PC-3 (cell line): Measurements from ENCODE around the gene TNFAIP3. TPM values are rescaled to one million over a fixed set of nuclear protein-coding genes. Genes with fewer than 3 reads are reported as not detected.

Source experiments
- ATAC-seq: fragments of 200-7000 bp; cut with Tn5 transposase; 2 replicates; pipeline ENCODE4 v1.9.1; 2020; ENCODE audit warnings: mild to moderate bottlenecking, moderate library complexity
- BruUV-seq: library from RNA; stranded (reverse); fragments of 400-500 nt; replicated peaks from 2 replicates; lab custom pipeline; 2021; lab: Mats Ljungman, UMichigan
- CTCF ChIA-PET: fragments of 300-600 bp; sonication (Branson Sonifier 250); formaldehyde crosslinking; loops from one replicate; lab custom pipeline; 2022; ENCODE audit warnings: antibody characterized with exemption; lab: Charles Lee
- POLR2A ChIA-PET: fragments of 300-600 bp; sonication (Branson Sonifier 250); formaldehyde crosslinking; loops from one replicate; lab custom pipeline; 2022; ENCODE audit warnings: antibody characterized with exemption; ENCODE audit not compliant: unreplicated experiment; lab: Charles Lee
- DNase-seq: peaks from one replicate; pipeline ENCODE4 v3.0.0-alpha.2; 2015
- H2AFZ ChIP-seq: fragments of 300-600 bp; sonication (generic); 2 replicates; pipeline ENCODE4 v1.6.0; 2016; ENCODE audit warnings: antibody characterized with exemption, low read length
- H3F3A ChIP-seq: fragments of 300-600 bp; sonication (generic); one replicate; pipeline ENCODE4 v1.6.0; 2017; ENCODE audit warnings: antibody characterized with exemption, low read length, control low read depth, mild to moderate bottlenecking; ENCODE audit not compliant: unreplicated experiment
- H3K27ac ChIP-seq: fragments of 300-600 bp; sonication (generic); 2 replicates; pipeline ENCODE4 v1.5.1; 2016; ENCODE audit warnings: mild to moderate bottlenecking, low read length
- H3K27me3 ChIP-seq: fragments of 300-600 bp; sonication (generic); 2 replicates; pipeline ENCODE4 v1.6.1; 2016; ENCODE audit warnings: low read length, mixed read lengths
- H3K36me3 ChIP-seq: fragments of 300-600 bp; sonication (generic); 2 replicates; pipeline ENCODE4 v1.6.1; 2016; ENCODE audit warnings: low read depth, mixed run types, low read length, mixed read lengths
- H3K4me1 ChIP-seq: fragments of 300-600 bp; sonication (generic); 2 replicates; pipeline ENCODE4 v1.5.1; 2016; ENCODE audit warnings: low read length; ENCODE audit not compliant: insufficient read depth
- H3K4me2 ChIP-seq: fragments of 300-600 bp; sonication (generic); 2 replicates; pipeline ENCODE4 v1.6.0; 2016; ENCODE audit warnings: low read length
- H3K4me3 ChIP-seq: fragments of 300-600 bp; sonication (generic); 2 replicates; pipeline ENCODE4 v1.5.1; 2016; ENCODE audit warnings: mild to moderate bottlenecking, low read length, mixed read lengths
- H3K79me2 ChIP-seq: fragments of 300-600 bp; sonication (generic); 2 replicates; pipeline ENCODE4 v1.6.1; 2017; ENCODE audit warnings: low read length, mixed read lengths
- H3K9ac ChIP-seq: fragments of 300-600 bp; sonication (generic); 2 replicates; pipeline ENCODE4 v1.6.0; 2016; ENCODE audit warnings: mild to moderate bottlenecking, low read length
- H3K9me2 ChIP-seq: fragments of 300-600 bp; sonication (generic); replicated peaks from 2 replicates; pipeline ENCODE4 v1.6.1; 2016; ENCODE audit warnings: mixed run types, low read length, mixed read lengths
- H3K9me3 ChIP-seq: fragments of 300-600 bp; sonication (generic); 2 replicates; pipeline ENCODE4 v1.6.1; 2016; ENCODE audit warnings: low read length, mixed read lengths
- H4K20me1 ChIP-seq: fragments of 300-600 bp; sonication (generic); 2 replicates; pipeline ENCODE4 v1.6.1; 2016; ENCODE audit warnings: low read length, mixed read lengths
- EZH2 ChIP-seq: fragments of 300-600 bp; sonication (generic); IDR thresholded peaks from one replicate; pipeline ENCODE4 v1.6.1; 2017; ENCODE audit warnings: antibody characterized with exemption, mild to moderate bottlenecking, low read length; ENCODE audit not compliant: unreplicated experiment
- EZH2phosphoT487 ChIP-seq: fragments of 300-600 bp; sonication (generic); IDR thresholded peaks from 2 replicates; pipeline ENCODE4 v1.6.1; 2018; ENCODE audit warnings: mild to moderate bottlenecking, antibody characterized with exemption, low read length, borderline replicate concordance
- intact Hi-C: fragments of 100-400 bp; cut with micrococcal nuclease; formaldehyde crosslinking; loops from 2 replicates; pipeline ENCODE4 v1.9.0; 2023
- total RNA-seq: library from RNA; depleted of rRNA; stranded (reverse); fragments of >200 nt; gene quantifications from 2 replicates; pipeline ENCODE4 v1.2.3, GENCODE V29; 2014
- TF ChIP-seq, protein P1 (sequence below): fragments of 300-600 bp; sonication (generic); conservative IDR thresholded peaks from 2 replicates; pipeline ENCODE4 v1.5.1; 2017; ENCODE audit warnings: antibody characterized with exemption, low read depth, mild to moderate bottlenecking, low read length

The TNFAIP3 gene
- total RNA-seq, 1 experiment from 2014 or later = 21.9 TPM

DNA sequence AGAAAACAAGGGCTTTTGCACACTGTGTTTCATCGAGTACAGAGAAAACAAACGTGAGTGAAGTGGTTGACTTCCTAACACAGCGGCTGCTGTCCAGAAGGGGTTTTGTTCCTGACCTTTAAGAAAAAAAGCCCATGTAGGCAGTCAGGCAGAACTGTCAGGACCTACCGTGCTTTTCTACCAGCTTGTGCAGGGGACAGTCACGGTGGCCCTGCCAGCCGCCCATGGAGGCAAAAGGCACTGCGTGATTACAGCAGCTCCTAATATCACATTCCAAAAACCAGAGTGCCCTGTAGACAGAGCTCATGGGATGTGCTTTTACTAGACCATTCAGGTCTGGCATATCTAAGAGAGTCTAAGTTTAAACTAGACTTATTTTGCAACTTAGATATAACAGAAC is 12.2 kb downstream of the TNFAIP3 start:
- Histone ChIP-seq H3K27me3 (no peaks in the 10 kb centered on the region), H3K9ac (no peak overlapping the region), H3F3A (no peaks in the 10 kb centered on the region), H3K4me3 (no peak overlapping the region), H3K4me1 (no peaks in the 10 kb centered on the region), H4K20me1 (no peaks in the 10 kb centered on the region), H3K9me2 (no peaks in the 10 kb centered on the region), H3K4me2 (no peak overlapping the region), H3K9me3 (no peaks in the 10 kb centered on the region), H3K36me3 (peaks cover 33% of the 10 kb centered on the region), H3K27ac (no peak overlapping the region), H2AFZ (no peak overlapping the region), H3K79me2 (0 out of 2 replicates have a peak, but pooled peaks cover 4% of the 10 kb centered on the region)
- DNase-seq (no peak), ATAC-seq (no peak)
- no peak for TF ChIP-seq EZH2
- no peak for TF ChIP-seq EZH2phosphoT487
- TF ChIP-seq, protein P1, sequence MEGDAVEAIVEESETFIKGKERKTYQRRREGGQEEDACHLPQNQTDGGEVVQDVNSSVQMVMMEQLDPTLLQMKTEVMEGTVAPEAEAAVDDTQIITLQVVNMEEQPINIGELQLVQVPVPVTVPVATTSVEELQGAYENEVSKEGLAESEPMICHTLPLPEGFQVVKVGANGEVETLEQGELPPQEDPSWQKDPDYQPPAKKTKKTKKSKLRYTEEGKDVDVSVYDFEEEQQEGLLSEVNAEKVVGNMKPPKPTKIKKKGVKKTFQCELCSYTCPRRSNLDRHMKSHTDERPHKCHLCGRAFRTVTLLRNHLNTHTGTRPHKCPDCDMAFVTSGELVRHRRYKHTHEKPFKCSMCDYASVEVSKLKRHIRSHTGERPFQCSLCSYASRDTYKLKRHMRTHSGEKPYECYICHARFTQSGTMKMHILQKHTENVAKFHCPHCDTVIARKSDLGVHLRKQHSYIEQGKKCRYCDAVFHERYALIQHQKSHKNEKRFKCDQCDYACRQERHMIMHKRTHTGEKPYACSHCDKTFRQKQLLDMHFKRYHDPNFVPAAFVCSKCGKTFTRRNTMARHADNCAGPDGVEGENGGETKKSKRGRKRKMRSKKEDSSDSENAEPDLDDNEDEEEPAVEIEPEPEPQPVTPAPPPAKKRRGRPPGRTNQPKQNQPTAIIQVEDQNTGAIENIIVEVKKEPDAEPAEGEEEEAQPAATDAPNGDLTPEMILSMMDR = no peak
- no TSS peak for BruUV-seq
- CTCF ChIA-PET = no interaction called here
- POLR2A ChIA-PET = no interaction called here
- intact Hi-C loops = no loop called here

DNA sequence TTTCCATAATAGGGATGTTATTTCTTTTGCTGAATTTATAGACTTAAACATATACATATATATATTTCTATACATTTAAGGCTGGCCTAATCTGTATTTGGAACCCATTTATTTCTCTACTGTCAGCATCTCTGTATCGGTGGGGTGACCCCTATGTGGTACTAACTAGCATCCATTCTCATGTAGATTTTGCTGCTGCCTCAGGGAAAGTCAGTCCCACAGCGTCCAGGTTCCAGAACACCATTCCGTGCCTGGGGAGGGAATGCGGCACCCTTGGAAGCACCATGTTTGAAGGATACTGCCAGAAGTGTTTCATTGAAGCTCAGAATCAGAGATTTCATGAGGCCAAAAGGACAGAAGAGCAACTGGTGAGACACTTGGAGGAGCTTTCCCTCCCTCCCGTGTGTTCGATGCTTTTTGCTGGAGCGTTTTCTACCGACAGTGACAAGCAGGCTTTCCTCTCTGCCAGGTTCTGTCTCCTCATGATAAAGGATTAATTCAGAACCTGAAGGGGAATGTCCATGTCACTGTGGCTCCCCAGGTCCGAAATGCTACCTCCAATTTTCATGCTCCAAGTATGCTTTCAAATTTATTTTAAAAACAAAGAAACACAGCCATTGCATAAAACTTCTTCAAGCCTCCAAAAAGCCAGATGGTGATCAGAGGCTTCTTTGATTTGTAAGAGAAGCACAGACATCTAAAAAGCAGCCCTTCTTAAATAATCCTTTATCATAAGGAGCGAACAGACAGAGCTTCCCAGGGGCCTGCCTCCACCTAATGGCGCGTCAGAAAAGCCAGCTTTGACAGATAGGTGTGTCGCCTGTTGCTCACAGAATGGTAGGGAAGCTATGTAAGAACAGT is 13.1 kb downstream of the TNFAIP3 start:
- Histone ChIP-seq H3K4me3 (no peak overlapping the region), H3K27ac (no peak overlapping the region), H3K4me2 (no peak overlapping the region), H3F3A (no peaks in the 10 kb centered on the region), H2AFZ (no peak overlapping the region), H3K9ac (no peak overlapping the region), H3K79me2 (0 out of 2 replicates have a peak, but pooled peaks cover 4% of the 10 kb centered on the region), H3K9me2 (no peaks in the 10 kb centered on the region), H3K4me1 (no peaks in the 10 kb centered on the region), H3K27me3 (no peaks in the 10 kb centered on the region), H3K9me3 (no peaks in the 10 kb centered on the region), H3K36me3 (peaks cover 25% of the 10 kb centered on the region), H4K20me1 (no peaks in the 10 kb centered on the region)
- intact Hi-C loops = no loop called here
- ChIA-PET CTCF (no interaction called here), POLR2A (no interaction called here)
- TF ChIP-seq, protein P1 = no peak
- TF ChIP-seq EZH2 = no peak
- no peak for TF ChIP-seq EZH2phosphoT487
- no peak for ATAC-seq
- no TSS peak for BruUV-seq
- DNase-seq = no peak
